Measurements from ENCODE around the gene PLEKHG3.
A peak's percentile ranks its signal among the peaks of the same experiment; 100 is the strongest.
"Not testable (repeated sequence)": the region's sequence is repeated elsewhere in the genome, so short reads cannot be mapped to it uniquely, and the experiment has no call there.

Gene PLEKHG3

DNA sequence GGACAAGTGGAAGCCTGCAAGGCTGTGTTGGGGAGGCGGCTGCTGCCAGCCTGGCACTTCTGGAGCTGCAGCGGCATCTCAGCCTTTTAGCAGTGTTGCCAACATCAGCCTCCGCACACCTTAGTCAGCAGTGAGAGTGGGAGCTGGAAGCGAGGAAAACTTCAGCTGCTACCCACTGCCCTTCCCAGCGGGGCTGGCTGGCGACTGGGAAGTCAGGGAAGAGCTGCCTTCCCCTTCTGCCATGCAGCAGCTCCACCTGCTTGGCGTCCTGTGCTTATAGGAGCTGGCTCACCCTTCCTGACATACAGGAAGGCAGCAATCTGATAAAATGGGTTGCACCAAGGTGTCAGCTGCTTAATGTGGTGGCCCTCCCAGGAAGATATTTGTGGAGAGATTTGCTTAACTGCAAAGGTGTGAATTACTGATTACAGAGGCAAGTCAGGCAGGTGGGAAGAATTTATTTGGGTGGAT, 15.4 kb upstream of the PLEKHG3 start:
- ATAC-seq: no peak

DNA sequence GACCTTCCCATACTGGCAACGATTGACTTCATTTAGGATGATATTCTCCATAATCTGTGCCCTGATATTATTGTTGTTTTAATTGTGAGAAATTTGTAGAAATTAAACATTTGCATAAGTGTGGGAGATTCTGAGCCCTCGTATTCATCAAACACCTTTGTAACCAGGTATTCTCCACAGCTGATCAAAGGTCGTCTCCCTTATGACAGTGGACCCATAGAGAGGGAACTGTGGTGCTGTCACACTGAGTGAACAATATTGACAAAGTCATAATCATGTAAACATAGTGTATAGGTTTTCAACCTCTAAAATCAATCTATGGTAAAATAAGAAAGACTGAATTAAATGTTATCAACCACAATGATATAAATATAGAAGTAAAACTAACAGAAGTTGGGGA, 14.9 kb upstream of the PLEKHG3 start:
- no peak for ATAC-seq

DNA sequence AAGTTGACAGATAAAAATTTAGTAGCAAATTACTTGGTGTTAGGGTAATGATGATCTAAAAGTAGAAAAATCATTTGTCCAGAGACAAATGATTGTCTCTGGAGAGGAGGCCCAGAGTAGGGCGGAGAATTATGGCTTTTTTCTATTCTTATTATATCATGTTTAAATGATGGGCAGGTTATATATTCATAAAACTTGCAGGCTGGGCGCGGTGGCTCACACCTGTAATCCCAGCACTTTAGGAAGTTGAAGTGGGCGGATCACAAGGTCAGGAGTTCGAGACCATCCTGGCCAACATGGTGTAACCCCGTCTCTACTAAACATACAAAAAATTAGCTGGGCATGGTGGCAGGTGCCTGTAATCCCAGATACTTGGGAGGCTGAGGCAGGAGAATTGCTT, 13.6 kb upstream of the PLEKHG3 start:
- ATAC-seq: not testable (repeated sequence)

DNA sequence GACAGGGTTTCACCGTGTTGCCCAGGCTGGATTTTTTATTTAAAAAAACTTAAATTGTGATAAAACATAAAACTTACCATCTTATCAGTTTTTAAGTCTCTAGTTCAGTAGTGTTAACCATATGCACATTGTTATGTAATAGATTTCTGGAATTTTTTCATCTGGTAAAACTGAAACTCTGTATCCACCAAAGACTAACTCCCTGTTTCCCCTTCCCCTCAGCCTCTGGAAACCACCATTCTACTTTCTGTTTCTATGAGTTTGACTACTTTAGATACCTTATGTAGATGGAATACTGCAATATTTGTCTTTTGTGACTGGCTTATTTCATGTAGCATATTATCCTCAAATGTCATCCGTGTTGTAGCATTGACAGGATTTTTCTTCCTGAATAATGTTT, 12.8 kb upstream of the PLEKHG3 start:
- ATAC-seq: no peak

DNA sequence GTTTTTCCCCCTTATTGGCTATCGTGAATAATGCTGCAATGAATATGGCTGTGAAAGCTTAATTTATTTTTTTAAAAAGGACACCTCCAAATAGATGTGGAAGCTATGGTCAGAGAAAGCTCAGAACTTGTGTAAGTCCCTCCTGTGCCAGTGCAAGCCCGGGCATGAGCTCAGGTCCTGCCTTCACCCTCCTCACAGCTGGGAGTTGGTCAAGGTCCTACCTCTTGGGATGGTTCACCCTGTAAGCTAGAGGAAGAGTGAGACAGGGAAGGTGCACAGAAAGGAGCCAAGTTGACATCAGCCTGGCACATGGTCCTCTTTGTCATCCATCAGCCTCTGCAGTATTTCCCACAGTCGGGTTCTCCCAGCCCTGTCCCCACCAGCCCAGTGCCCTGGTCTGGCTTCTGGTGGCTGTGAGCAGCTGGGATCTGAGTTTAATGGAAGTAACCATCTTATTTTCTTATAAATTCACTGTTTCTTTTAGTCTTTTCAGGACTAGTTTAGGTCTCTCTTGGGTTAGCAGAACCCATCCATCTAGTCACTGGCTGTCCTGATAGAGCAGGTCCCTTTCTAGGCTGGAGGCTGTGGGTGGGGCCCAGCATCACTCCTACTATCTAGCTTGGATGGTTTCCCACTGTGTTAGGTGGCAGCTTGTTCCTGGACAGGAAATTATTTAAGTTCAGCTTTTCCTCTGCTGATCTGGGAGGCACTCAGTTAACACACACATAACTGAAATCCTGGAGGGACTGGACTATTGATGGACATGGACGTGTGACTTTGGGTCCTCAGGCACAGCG, 11.8 kb upstream of the PLEKHG3 start:
- ATAC-seq: no peak

DNA sequence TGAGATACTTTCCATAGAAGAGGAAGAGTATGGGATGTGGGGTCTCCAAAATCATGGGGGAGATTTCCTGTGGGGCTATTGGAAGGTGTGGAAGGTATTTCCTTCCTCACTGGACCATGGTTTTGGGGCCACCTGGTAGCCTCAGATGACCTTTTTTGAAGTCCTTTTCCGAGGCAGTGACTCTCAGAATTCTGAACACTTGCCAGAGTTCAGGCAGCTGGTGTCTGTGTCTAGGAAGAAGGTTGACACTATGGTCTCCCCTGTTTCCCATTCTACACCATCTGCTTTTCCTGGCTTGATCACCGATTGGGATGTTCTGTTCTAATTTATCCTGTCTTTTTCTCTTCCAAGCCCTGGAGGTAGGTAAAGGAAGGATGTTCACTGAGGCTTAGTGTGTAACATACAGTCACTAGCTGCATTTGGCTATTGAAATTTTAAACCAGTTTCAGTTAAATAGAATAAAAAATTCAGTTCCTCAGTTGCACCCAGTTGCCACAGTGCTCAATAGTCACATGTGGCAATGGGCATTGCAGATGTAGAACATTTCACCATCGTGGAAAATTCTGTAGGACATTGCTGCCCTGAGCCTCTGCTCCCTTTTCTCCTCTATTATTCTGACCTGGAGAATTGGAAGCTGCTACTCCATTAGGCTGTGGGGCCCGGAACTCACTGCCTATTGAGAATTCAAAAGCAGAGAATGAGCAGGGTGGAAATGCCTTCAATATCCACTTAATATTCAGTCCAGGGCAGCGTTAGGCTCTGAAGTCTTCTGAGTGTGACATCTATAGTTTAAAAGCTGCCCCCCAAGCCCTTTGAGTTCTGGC, 11.0 kb upstream of the PLEKHG3 start:
- ATAC-seq: no peak

DNA sequence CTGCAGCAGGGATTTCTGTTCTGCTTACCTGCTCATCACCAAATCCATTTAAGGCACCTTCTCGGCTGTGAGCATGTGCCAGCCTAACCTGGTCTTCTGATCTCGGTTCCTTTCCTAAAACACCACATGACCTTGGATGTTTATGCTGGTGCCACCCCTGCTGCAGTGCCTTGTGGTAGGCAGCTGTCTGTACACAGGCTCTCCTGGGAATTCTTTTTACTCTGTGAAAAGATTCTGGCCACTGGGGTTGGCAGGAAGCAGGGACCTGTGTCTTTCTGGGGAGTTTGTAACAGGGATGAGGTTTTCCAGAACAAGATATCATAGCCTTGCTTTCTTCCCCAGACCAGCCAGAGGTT, 10.4 kb upstream of the PLEKHG3 start:
- ATAC-seq: no peak

DNA sequence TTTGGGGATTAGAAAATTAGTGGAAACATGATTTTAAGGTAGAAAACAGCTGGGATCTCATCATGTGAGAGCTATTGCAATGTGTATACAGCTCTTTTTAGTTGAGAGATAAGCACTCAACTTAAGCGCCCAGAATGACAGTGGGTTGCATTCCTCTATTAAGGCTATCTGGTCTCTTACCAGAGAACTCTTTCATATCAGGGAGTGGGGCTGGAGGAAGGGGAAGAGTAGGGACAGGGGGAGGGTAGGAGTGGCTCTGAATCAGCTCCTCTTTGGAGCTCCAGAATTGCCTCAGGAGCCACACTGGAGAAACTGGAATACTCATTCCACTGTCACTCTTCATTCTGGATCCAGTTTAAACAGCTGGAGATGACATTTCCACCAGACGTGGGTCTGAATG, 9.2 kb upstream of the PLEKHG3 start:
- no peak for ATAC-seq

DNA sequence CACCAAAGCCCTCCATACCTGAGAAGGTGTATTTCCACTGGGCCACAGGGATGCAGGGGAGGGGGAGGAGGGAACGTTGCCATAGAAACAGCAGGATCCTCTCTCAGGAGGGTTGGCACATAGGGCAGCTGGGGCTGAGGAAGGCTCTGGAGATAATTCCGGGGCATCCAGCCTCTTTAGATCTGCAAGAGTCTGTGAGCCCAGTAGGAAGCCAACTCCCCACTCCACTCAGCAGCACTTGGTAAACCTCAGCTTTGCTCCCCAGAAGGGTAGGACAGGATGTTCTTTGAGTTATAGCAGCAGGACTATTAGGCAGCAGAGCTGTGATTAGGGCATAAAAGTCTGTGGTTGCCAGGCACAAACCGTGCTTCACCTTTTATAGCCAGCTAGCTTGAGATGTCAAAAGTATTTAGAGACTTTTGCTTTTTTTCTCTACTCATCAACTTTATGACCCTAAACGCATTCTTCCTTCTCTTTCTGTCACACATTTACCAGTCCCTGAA, 7.8 kb upstream of the PLEKHG3 start:
- no peak for ATAC-seq

DNA sequence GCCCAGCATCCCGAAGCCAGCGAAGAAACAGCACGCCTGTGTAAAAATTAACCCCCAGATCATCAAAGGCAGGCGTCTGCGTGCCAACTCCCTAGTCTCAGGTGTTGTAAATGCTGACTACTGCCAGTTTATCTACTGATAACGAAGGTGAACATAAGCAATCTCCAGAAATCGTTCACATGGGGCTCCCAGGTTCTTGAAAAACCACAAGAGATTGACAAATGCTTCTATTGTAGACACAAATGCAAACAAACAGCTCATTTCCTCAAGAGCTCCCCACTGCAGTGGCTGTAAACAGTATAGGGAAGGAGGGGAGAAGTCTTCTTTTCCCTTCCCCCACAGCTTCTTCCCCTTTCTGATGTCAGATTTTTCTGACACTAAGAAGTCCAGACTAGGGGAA, 5.3 kb upstream of the PLEKHG3 start:
- ATAC-seq: no peak

DNA sequence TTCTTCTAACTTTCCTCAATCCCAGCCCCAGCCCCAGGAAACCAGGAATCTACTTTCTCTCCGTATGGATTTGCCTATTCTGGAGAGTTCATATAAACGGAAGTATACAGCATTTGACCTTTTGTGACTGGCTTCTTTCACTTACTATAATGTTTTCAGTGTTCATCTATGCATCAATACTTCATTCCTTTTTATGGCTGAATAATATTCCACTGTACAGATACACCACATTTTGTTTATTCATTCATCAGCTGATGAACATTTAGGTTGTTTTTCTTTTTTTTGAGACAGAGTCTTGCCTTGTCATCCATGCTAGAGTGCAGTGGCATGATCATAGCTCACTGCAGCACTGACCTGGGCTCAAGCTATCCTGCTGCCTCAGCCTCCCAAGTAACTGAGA, 3.9 kb upstream of the PLEKHG3 start:
- ATAC-seq: no peak

DNA sequence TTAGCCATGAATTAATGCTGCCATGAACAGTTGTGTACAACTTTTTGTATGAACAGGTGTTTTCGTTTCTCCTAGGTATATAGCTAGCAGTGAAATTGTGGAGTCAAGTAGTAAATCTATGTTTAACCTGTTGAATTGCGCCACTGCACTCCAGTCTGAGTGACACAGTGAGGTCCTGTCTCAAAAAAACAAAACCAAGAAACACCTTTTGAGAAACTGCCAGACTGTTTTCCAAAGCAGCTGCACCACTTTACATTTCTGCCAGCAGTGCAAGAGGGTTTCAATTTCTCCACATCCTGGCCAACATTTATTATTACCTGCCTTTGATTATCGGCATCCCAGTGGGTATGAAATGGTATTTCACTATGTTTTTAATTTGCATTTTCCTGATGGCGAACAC, 3.3 kb upstream of the PLEKHG3 start:
- ATAC-seq: no peak

DNA sequence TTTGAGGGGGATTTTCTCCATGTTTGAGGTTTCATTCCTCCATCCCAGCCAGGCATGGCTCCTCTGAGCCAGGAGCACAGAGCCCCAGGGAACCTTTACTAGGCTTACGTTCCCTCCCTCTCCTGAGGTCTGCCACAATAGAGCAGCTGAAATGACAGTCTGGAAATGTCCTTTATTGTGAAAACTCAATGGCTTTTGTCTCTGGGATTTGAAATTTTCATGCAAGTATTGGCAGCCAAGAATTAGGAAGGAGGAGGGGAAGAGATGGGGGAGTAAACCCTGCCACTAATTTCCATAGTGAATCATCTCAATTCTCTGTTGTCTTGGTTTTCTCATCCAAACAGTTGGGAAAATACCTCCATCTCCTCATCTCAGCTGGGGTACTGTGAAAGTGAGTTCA, 2.6 kb upstream of the PLEKHG3 start:
- ATAC-seq: no peak

DNA sequence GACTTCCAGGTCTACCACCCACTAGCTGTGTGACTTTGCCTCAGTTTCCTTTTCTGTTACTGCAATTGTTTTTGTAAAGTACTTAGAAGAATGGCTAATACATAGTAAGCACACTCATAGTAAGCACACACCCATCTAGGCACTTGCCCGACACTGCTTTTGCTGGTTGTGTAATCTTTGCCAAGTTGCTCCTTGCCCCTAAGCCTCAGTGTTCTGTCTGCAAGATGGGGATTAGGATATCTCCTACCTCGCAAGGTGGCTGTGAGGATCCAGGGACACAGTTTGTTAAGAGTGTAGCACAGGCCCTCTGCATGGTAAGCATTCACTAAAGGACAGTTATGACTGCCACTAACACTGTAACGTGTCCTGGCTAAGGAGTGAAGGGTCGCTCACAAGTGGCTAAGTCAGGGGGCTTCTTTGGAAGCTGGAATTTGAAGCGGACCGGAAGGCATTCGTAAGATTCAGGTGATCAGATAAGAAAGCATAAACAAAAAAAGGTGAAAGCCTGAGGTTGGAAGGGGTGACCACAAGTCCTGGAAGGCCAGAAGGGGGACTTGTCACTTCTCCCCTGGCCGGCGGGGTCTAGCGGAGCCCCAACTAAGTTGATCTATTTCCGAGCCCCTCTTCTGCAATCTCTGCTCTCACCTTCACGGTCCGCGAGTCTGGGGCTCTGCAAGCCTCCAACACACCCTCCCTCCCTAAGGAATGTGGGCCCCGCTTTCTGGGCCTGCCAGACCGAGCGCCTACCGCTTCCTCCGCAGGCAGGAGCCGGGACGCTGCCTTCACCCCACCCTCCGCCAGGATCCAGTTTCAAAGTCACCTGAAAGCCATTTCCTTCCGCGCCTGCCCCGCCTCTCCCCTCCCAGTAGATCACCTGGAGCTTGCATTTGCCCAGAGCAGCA, 1.5 kb upstream of the PLEKHG3 start:
- ATAC-seq: no peak

DNA sequence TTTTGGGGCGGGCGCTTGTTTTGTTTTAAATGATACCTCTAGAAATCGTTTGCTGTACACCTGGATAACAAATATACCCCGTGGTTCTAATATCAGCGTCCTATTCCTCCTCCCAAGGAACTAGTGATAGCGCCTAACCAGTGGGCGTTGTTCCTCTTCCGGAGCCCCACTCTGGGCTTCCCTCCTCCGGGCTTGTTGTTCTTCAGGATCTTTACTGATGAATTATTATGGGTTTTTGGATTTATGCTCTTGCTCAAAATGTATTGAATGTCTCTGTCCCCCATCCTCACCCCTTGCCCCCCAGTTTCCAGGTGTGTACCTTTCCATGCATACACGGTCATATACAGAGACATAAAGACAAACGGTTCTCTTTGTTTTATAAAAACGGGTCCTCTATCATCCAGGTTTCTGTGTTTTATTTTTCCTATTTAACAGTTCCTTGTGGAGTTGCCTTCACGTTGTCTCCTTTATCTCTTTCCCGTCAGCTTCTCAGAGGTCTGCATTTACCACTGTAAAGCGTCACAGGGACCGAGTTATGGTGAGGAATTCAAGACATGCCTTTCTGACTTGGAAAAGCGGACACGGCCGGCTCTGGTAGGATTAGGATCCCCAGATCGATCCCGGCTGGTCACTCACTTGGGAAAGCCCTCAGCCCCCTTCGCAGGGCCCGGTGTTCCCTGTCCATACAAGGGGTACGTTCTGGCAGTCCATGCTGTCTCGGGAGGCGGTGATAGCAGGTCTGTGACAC, 655 bp upstream of the PLEKHG3 start:
- no peak for ATAC-seq

DNA sequence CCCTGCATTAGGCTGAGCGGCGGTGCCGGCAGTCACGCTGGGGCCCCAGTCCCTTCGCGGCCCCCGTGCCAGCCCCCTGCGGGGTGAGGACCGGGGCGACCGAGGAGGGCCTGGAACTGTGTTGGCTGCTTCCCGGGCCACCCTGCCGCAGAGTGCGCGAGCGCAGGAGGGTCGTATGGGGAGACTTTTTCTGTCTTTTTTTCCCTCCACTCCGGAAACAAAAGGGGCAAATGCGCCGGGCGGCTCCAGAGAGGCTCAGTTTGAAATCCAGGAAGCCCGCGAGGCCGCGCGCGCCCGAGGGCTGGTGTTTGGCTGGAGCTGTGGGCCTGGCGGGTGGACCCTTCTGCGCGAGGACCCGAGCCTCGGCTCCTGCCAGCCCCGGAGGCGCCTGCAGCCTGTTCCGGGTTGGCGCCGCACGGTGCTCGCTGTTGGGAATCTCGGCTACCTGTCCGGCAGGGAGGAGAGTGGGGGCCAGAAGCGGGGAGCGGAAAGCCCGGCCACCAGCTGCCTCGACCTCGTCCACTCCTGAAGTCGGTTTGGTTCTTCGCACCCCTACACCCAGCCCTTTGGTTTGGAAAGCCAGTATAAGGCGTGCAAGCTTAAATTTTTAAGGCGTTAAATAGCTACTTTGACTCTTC, 638 bp downstream of the PLEKHG3 start:
- ATAC-seq: peak in 1 of 2 donors; percentile 14

DNA sequence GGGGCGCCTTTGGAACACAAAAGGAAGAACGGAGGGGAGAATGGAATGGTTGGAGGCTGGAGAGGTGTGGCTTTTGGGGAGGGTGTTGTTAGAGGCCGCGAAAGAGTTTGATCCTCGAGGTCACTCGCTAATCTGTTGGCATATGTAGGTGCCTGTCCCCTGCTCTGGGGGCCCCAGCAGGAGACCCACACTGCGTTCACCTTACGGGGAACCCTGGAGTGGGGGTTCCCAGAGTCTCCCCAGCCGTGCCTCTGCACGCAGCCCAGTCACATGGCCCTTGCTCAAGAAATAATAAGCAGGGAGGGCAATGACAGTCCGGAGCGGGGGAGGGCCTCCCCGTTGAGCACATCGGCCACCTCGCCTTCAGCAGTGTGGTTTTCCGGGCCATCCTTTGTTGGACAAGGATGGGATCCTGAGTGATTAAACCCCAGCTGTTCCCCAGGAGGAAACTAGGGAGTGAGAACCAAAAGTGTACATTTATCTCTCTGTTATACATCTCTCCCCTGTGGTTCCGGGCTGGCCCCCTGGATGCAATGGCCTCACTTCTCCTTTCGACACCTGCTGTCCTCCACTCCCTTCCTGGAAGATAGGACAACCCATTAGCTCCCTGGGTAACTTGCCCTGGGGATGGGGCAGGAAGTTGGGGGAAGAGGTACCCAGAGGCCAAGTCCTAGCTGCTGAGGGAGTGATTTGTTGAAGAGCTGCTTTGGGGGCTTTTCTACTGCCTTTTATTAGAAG, 1.3 kb downstream of the PLEKHG3 start:
- no peak for ATAC-seq

DNA sequence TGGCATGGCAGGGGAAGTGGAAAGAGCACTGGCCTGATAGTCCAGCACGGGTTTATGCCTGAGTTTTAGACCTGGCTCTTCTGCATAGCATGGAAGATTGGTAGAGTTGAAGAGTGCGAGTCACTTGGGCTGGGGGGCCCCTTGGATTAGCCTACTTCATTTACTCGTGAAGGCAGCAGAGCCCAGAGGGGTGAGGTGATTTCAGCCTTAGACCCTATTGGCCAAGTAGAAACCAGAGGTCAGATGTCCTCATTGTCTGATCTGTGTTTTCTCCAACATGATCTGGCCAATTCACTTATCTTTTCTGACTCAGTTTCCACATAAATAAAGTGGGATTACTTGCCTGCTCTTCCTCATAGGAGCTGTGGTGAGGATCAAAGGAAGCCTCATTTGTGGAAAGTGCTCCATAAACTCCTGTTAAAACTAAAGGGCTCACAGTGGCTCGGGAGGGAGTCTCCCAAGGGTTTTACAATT, 1.9 kb downstream of the PLEKHG3 start:
- ATAC-seq: no peak

DNA sequence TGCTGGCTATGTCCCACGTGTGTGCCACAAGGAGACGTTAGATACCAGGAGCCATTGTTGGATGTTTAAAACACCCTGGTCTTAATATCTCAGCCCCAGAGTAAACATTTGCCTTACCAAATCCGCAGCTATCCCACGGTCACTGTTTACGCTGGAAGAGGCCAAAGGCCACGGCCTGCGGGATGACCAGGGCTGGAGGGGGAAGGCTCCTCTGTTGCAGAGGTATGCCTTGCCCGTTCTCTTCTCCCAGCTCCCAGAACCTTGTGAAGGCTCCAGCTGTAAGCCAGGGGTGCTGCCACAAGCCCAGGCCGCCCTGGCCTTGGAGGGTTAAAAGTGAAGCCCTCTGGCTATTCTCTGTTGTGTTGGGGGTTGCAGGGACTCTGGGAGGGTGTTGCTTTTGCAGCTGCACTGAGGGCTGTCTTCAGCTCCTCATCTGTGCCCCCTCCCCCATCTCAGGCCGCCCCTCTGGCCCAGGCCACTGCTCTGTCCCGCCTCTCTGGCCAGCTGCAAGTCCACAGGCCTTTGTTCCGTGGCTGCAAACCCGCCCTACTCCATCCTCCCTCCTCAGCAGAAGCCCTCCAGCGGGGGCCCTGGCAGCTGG, 2.5 kb downstream of the PLEKHG3 start:
- no peak for ATAC-seq

DNA sequence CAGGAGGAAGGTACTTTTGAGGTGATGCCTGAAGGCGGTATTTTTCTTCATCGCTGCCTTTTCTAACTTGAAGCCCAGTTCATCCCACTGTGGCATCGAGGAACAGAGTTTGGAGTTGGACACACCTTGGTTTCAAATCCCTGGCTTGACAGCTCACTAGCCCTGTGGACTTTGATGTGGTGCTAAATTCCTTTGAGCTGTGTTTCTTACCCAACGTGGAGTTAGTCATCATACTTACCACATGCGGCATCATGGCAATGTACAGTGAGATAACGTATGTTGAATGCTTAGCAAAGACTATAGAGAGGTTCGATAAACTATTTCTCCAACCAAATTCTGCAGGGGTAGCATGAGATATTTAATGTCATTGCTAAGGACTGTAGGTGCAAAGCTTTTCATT, 3.4 kb downstream of the PLEKHG3 start:
- ATAC-seq: no peak
